T-helper 17 cell (primary cell): ENCODE results near the gene NOP14. TPM values are rescaled to one million over a fixed set of nuclear protein-coding genes. Genes with fewer than 3 reads are reported as not detected.

Experiments used
- ATAC-seq: fragments of 150-1000 bp; cut with Tn5 transposase; 2 replicates; pipeline ENCODE4 v1.10.0; 2021; ENCODE audit warnings: mild to moderate bottlenecking, moderate library complexity
- DNase-seq, 3 donors: peaks; one replicate each; pipeline versions ENCODE4 v3.0.0 to v3.0.0-alpha.2; 2020 to 2021
- H3K9me3 ChIP-seq: one replicate; pipeline ENCODE4 v1.7.0; 2013; ENCODE audit warnings: low read length, mild to moderate bottlenecking; ENCODE audit not compliant: control insufficient read depth, poor library complexity, severe bottlenecking
- H3K27ac Mint-ChIP-seq: one replicate; pipeline ENCODE4 v1.8.0; 2022; ENCODE audit warnings: mild to moderate bottlenecking, moderate library complexity, mixed read lengths
- H3K27me3 Mint-ChIP-seq: one replicate; pipeline ENCODE4 v1.8.0; 2022; ENCODE audit warnings: mixed read lengths
- H3K36me3 Mint-ChIP-seq: one replicate; pipeline ENCODE4 v1.8.0; 2022; ENCODE audit warnings: low read depth, mixed read lengths
- H3K4me1 Mint-ChIP-seq: one replicate; pipeline ENCODE4 v1.8.0; 2022; ENCODE audit warnings: mild to moderate bottlenecking, mixed read lengths
- H3K4me3 Mint-ChIP-seq: one replicate; pipeline ENCODE4 v1.8.0; 2022; ENCODE audit warnings: mild to moderate bottlenecking, moderate library complexity, mixed read lengths
- total RNA-seq, 4 donors: library from RNA in 2 of 4; stranded (reverse) in 2 of 4; gene quantifications; one replicate each; pipeline ENCODE4 v1.2.3 and lab custom pipeline; 2022 to 2026

Gene NOP14
- total RNA-seq, 2 donors from 2014 or later = 32.8 to 34.0 TPM

DNA sequence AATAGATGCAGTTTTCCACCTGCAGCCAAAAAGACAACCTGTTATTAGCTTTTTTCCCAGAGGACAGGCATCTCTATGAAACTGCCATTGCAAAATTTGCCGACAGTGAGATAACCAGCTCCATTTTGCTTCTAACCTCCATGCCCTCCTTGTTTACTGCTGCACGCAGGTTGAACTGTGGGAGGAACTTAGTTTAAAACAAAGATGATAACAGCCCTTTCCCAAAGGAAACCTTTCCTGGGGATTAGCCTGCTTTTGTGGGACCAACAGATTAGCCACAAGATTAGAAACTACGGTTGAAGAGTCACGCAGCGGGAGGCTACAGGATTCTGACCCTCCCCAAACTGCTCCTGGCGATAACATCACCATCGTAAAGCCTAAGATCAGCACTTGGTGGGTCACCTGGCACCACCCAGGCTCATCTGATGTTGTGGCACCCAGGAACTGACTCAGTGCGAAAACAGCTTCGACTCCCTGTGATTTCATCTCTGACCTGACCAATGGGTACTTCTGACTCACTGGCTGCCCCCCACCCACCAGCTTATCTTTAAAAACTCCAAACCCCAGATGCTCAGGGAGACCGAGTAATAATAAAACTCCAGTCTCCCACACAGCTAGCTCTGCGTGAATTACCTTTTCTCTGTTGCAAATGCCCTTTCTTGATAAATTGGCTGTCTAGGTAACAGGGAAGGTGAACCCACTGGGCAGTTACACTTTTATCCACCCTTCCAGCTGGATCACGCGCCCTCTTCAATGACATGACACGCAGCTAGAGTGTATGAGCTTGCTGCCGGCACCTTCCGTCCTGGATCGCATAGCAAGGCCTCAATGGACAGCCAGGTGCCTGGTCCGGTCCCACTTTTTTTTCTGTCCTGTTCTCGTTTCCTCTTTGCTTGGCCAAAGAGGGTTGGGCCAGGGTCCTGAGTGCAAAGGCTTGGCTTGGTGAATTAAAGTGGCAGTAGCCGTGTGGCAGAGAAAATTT is 27.2 kb downstream of the NOP14 start:
- peak; percentile 21 for ATAC-seq
- no peaks in the 10 kb centered on the region for H3K27me3 Mint-ChIP-seq
- peak in 1 of 3 donors; percentile 55 for DNase-seq
- peaks cover 2% of the 10 kb centered on the region for H3K9me3 ChIP-seq
- H3K4me3 Mint-ChIP-seq = peak overlapping the region; percentile 87
- H3K36me3 Mint-ChIP-seq = peaks cover 4% of the 10 kb centered on the region
- peaks cover 40% of the 10 kb centered on the region for H3K4me1 Mint-ChIP-seq
- peak overlapping the region; percentile 96 for H3K27ac Mint-ChIP-seq

DNA sequence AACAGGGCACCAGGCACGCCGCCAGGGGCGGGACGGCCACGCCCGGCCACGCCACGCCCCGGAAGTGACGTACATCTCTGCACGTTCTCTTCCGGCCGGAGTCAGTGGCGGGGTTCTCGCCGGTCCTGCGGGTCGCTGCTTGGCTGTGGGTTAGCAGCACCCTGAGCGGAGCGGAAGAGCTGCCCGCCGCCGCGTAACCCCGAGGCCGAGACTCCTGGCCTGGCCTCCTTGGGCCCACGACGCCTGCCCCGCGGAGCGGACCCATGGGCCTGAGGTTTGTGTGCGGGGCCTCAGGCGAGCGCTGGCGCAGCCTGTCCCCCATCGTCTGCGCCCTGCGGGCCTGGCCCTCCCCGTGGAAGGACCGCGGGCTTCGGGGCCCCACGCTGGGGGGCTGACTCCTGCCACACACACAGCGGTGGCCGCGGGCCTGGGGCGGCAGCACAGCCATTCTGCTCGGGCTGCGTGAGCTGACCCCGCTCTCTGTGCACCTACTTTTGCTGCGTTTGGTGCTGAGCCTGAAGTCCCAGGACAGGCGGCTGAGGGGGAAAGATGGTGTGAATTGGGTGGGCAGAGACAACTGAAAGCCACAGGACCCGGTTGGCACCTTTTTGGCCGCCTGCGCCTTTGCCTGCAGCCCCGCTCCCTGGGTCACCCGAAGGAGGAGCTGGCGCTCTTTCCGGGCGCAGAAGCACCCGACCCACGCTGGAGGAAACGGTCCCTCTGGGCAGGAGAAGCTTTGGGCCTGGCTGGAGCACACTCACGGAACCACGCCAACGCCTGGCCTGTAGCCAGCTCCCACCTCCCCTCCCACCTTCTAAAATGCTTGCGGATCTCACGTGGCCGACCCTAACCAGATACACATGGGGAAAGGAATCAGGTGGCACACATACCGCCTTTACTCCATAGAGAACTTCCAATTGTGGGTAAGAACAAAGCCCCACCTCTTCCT is 28.1 kb downstream of the NOP14 start:
- peaks cover 2% of the 10 kb centered on the region for H3K9me3 ChIP-seq
- Mint-ChIP-seq H3K4me3 (peak overlapping the region; percentile 87), H3K36me3 (peaks cover 4% of the 10 kb centered on the region), H3K27ac (peak overlapping the region; percentile 96), H3K27me3 (no peaks in the 10 kb centered on the region), H3K4me1 (peaks cover 38% of the 10 kb centered on the region)
- DNase-seq = peak; percentile 93 to 97 (median 96)
- ATAC-seq = peak; percentile 60

DNA sequence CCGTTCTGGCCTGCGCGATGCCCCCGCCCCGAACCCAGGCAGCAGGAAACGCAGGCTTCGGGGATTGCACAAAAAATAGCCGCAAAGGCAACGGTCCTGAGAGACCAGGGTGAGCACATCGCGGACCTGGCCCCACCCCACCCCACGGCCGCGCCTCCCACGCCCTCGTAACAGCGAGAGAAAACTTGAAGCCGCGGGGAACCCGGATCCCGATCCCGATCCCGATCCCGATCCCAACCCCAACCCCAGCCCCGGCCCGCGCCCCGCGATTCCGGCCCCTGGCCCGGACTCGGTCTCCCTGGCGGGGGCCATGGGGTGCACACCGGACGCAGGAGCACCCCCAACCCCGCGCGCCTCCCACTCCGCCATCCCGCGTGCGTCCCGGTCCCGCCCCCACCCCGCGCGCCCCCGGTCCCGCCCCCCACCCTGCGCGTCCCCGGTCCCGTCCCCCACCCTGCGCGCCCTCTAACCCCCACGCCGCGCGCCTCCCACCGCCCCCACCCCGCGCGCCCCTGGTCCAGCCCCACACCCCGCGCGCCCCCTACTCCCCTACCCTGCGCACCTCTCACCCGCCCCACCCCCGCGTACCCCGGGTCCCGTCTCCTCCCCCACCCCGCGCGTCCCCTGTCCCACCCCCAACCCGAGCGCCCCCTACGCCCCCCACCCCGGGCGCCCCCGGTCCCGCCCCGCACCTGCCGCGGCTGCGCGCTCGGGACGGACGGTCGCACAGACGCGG is 29.0 kb downstream of the NOP14 start:
- Mint-ChIP-seq H3K27ac (peak overlapping the region; percentile 96), H3K27me3 (no peaks in the 10 kb centered on the region), H3K36me3 (peaks cover 4% of the 10 kb centered on the region), H3K4me1 (peaks cover 36% of the 10 kb centered on the region), H3K4me3 (peak overlapping the region; percentile 94)
- peaks cover 2% of the 10 kb centered on the region for H3K9me3 ChIP-seq
- peak; percentile 4 for ATAC-seq
- peak in 2 of 3 donors; percentile 66 to 68 for DNase-seq

DNA sequence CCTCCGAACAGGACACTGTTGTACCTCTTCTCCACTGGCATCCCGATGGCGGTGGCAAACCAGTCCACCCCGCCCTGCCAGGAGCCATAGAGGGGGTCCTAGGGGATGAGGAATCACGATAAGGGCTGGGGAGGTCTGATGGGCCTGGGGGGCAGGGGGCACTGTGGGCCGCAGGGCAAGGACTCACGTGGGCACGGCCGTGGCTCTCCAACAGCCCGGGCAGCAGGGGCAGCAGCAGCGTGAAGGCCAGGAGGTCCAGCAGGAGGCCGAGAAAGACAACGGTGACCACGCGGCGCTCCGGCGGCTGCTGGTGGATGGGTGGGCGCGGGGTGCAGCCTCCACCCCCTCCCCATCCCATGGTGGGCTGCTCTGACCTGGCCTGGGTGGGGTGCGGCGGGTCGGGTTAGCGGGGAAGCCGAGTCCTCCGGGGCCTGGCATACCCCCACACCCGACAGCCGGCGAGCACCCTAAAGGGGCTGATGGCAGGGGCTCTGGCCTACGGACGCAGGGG is 29.6 kb downstream of the NOP14 start:
- peaks cover 36% of the 10 kb centered on the region for H3K4me1 Mint-ChIP-seq
- H3K27me3 Mint-ChIP-seq = no peaks in the 10 kb centered on the region
- peak overlapping the region; percentile 95 for H3K27ac Mint-ChIP-seq
- peaks cover 2% of the 10 kb centered on the region for H3K9me3 ChIP-seq
- peak overlapping the region; percentile 94 for H3K4me3 Mint-ChIP-seq
- DNase-seq (no peak), ATAC-seq (no peak)
- H3K36me3 Mint-ChIP-seq = peaks cover 2% of the 10 kb centered on the region

DNA sequence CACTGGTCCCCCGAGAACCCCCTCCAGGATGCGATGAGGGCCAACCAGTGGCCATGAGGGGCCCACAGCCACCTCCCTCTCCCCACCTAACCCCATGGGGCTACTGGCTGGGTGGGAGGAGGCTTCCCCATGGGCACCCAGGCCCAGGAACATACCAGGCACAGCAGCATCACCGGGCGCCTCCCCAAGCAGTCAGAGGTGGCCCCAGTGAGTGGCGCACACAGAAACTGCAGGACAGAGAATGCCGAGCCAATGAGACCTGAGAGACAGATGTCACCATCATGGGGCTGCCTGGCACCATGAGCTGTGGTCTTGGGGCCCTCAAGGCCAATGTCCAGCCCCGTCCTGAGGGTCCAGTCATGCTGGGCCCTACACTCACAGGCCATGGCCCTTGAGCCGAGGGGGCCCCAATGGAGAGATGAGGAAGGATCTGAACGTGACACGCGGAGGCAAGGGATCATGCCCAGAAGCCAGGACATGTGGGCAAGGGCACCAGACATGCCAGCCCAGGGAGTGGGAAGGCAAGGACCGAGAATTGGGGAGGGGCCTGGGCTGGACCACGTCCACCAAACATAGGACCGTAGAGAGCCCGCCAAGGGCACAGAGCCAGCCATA is 30.1 kb downstream of the NOP14 start:
- Mint-ChIP-seq H3K36me3 (peaks cover 2% of the 10 kb centered on the region), H3K4me3 (peak overlapping the region; percentile 94), H3K27ac (peak overlapping the region; percentile 95), H3K27me3 (no peaks in the 10 kb centered on the region), H3K4me1 (peaks cover 36% of the 10 kb centered on the region)
- peaks cover 2% of the 10 kb centered on the region for H3K9me3 ChIP-seq
- ATAC-seq = no peak
- no peak for DNase-seq

DNA sequence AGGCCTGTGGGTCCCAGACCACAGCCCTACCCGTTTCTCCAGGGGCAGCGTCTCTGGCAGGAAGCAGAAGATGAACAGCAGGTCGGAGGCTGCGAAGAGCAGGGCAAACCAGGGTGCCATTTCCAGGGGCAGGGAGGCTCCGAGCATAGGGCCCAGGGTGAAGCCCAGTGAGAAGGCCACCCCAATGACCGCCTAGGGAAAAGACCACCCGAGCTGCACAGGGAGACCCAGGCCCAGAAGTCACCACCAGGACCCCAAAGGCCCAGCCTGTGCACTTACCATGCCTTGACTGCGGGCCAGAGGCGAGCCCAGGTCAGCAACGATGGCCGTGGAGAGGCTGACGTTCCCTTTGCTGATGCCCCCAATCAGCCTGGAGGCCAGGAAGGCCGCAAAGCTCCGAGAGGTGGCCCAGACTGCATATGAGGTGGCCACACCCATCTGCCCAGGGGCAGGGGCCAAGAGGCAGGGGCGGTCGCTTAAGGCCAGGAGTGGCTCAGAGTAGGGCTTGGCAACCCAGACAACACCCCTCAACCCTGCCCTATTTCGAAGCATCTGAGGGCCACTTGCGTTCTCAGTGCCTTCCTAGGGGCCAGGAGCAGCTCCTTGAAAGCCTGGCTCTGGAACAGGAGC is 30.8 kb downstream of the NOP14 start:
- H3K27ac Mint-ChIP-seq = peak overlapping the region; percentile 95
- H3K9me3 ChIP-seq = peaks cover 2% of the 10 kb centered on the region
- H3K4me3 Mint-ChIP-seq = peak overlapping the region; percentile 94
- ATAC-seq = no peak
- DNase-seq = no peak
- H3K27me3 Mint-ChIP-seq = no peaks in the 10 kb centered on the region
- H3K4me1 Mint-ChIP-seq = peaks cover 33% of the 10 kb centered on the region
- H3K36me3 Mint-ChIP-seq = peaks cover 2% of the 10 kb centered on the region

DNA sequence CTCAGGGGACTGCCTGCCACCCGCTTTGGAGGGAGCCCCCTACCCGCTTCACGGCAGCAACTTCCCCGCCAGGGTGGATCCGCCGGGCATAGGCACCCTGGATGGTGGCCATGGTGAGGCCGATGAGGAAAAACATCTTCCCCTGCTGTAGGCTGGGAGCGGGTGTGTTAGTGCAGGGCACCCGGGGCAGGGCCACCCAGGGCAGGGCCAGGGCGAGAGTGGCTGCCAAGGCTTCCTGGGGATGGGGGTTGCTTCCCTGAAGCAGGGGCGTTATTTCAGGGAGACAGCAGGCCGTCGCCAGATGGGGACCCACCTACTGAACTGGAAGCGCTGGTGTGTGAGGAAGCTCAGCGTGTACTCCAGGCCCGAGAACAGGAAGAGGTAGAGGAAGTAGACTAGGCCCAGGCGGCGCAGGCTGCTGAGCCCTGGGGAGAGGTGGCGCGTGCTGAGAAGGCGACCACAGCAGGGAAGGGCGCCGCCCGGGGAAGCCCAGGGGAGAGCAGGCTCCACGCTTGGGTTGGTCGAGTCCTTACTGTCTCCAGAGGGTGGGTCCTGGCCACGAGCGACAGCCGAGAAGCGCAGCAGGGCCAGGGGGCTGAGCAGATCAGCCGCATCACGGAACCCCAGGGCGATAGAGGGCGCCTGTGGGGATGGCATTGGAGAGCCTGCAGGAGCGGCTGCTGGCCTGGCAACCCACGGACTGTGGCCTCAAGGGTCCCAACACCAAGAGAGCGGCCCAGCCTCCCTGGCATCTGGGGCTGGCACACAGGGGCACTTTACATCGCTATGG is 31.5 kb downstream of the NOP14 start:
- Mint-ChIP-seq H3K27me3 (no peaks in the 10 kb centered on the region), H3K36me3 (peaks cover 2% of the 10 kb centered on the region), H3K27ac (peak overlapping the region; percentile 95), H3K4me3 (peak overlapping the region; percentile 94), H3K4me1 (peaks cover 26% of the 10 kb centered on the region)
- ATAC-seq = peak; percentile 60
- peaks cover 2% of the 10 kb centered on the region for H3K9me3 ChIP-seq
- DNase-seq = peak; percentile 42 to 55 (median 52)

DNA sequence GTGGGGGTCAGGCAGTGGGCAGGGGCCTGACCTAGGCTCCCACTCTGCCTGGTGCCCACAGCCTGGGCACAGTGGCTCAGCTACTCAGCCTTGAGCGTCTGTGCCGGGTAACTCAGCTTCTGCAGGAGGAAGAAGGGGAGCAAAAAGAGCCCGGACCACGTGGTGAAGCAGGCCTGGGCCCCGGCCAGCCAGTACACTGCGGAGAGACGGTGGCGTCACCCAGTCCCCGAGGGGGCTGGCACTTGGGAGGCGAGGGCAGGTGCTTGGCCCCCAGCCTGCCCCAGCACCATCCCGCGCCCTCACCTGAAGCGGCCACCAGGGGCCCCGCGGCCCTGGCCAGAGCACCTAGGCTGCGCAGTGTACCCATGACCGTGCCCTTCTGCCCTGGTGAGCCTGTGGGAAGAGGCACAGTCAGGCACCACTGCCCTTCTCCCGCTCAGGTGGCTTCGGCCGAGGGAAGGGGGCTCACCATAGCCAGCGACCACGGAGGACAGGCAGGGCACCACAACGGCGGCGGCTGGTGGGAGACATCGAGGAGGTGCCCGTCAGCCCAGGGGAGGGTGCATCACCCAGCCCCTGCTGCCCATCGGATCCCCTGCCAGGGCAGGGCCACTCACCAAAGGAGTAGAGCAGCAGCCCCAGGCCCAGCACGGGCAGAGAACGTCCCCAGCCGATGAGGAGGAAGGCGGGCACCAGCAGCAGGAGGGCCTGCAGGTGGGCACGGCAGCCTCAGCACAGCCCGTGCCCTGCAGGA is 32.3 kb downstream of the NOP14 start:
- H3K36me3 Mint-ChIP-seq = peaks cover 2% of the 10 kb centered on the region
- peak overlapping the region; percentile 95 for H3K27ac Mint-ChIP-seq
- peak overlapping the region; percentile 7 for H3K4me3 Mint-ChIP-seq
- ATAC-seq = no peak
- peaks cover 20% of the 10 kb centered on the region for H3K4me1 Mint-ChIP-seq
- H3K9me3 ChIP-seq = peaks cover 2% of the 10 kb centered on the region
- DNase-seq = no peak
- no peaks in the 10 kb centered on the region for H3K27me3 Mint-ChIP-seq

DNA sequence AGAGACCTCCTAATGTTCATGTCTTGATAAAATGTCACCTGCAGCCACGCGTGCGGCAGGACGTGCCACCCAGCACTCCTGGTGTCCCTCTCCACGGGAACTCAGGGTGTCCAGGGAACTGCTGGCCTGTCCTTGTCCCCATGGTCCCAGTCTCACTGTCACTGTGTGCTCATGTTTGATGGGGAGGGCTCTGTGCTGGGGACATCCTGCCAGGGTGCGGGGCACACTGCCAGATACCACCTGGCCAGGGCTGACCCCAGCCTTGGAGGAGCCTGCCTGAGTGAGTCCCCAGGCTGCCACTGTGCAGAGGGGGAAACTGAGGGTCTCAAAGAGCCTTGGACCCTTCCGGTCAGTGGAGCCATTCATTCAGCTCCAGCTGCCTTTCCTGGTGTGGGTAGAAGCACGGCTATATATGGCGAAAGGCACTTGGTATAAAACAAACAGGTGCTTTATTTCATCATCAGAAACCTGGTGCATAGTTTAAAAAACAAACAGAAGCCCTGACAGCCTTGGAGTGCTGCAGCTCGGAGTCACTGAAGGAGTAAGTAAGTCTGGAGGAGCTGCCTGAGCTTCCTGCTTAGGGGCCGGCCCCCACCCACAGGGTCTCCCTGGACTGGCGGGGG is 33.0 kb downstream of the NOP14 start:
- DNase-seq (no peak), ATAC-seq (no peak)
- Mint-ChIP-seq H3K36me3 (peaks cover 2% of the 10 kb centered on the region), H3K4me3 (no peak overlapping the region), H3K27me3 (no peaks in the 10 kb centered on the region), H3K4me1 (peaks cover 15% of the 10 kb centered on the region), H3K27ac (peak overlapping the region; percentile 77)
- H3K9me3 ChIP-seq = no peaks in the 10 kb centered on the region

DNA sequence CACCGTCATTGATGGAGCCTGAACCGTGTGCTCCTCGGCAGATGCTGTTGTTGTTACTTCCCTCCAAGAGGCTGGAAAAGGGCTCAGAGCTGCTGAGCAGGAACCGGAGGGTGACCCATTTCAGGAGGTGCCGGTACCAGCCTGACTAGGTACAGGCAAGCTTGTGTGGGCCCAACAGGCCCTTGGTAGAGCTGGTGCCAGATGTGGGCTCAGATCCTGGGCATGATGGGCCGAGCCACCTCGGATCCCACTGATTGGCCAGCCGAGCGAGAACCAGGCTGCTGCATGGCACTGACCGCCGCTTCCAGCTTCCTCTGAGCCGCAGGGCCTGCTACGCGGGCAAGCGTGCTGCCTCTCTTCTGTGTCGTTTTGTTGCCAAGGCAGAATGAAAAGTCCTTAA is 33.7 kb downstream of the NOP14 start:
- Mint-ChIP-seq H3K27me3 (no peaks in the 10 kb centered on the region), H3K4me1 (peaks cover 15% of the 10 kb centered on the region), H3K27ac (peak overlapping the region; percentile 54), H3K36me3 (peaks cover 2% of the 10 kb centered on the region), H3K4me3 (no peak overlapping the region)
- no peak for DNase-seq
- no peak for ATAC-seq
- H3K9me3 ChIP-seq = no peaks in the 10 kb centered on the region
